Measurements from ENCODE around the gene ASPDH.

- TF ChIP-seq ATF1 (CRISPR knock-in tag; IDR thresholded peaks at IDR 0.05): no peak
- no peak for TF ChIP-seq ARHGAP35 (CRISPR knock-in tag; IDR thresholded peaks at IDR 0.05; ENCODE audit: borderline replicate concordance)
- TF ChIP-seq ARID4A (CRISPR knock-in tag; IDR thresholded peaks at IDR 0.05; ENCODE audit: borderline replicate concordance): no peak
- no peak for TF ChIP-seq THAP8 (CRISPR knock-in tag; IDR thresholded peaks at IDR 0.05; ENCODE audit: borderline replicate concordance)
- no peak for TF ChIP-seq EZH2 (conservative IDR thresholded peaks at IDR 0.05; ENCODE audit: low read depth, low read length)
- no peak for TF ChIP-seq CTCF (CRISPR knock-in tag; IDR thresholded peaks at IDR 0.05)
- no peak for TF ChIP-seq THRA (CRISPR knock-in tag; IDR thresholded peaks at IDR 0.05; ENCODE audit: borderline replicate concordance)
- TF ChIP-seq DZIP1 (CRISPR knock-in tag; IDR thresholded peaks at IDR 0.05): no peak
Observed at GRCh38 chr19:50549927-50550593, 36.3 kb upstream of the ASPDH start.
